Nephron (organoid): ENCODE results near the gene SH3TC1.

Source experiments
- H3K27ac Mint-ChIP-seq, 3 experiments: 2 replicates each; pipeline ENCODE4 v1.8.0; 2020; ENCODE audit warnings: mixed read lengths in 3 of 3, mild to moderate bottlenecking in 2 of 3, moderate library complexity in 1 of 3
- H3K27me3 Mint-ChIP-seq: 2 replicates; pipeline ENCODE4 v1.8.0; 2021; ENCODE audit warnings: low read depth, mild to moderate bottlenecking, moderate library complexity, mixed read lengths
- H3K36me3 Mint-ChIP-seq: 2 replicates; pipeline ENCODE4 v1.8.0; 2020; ENCODE audit warnings: low read depth, mixed read lengths
- H3K4me1 Mint-ChIP-seq: 2 replicates; pipeline ENCODE4 v1.8.0; 2020; ENCODE audit warnings: mixed read lengths
- H3K4me3 Mint-ChIP-seq, 3 experiments: 2 replicates each; pipeline ENCODE4 v1.8.0; 2020; ENCODE audit warnings: mild to moderate bottlenecking in 3 of 3, mixed read lengths in 3 of 3, moderate library complexity in 2 of 3
- H3K9me3 Mint-ChIP-seq: 2 replicates; pipeline ENCODE4 v1.8.0; 2020; ENCODE audit warnings: mixed read lengths
- TF ChIP-seq, protein P1 (sequence below), 3 experiments: fragments of 200-600 bp; sonication (generic); IDR thresholded peaks; one replicate each; pipeline ENCODE4 v1.5.0; 2021; ENCODE audit warnings: antibody characterized with exemption in 3 of 3; ENCODE audit not compliant: unreplicated experiment in 3 of 3

Gene SH3TC1

DNA sequence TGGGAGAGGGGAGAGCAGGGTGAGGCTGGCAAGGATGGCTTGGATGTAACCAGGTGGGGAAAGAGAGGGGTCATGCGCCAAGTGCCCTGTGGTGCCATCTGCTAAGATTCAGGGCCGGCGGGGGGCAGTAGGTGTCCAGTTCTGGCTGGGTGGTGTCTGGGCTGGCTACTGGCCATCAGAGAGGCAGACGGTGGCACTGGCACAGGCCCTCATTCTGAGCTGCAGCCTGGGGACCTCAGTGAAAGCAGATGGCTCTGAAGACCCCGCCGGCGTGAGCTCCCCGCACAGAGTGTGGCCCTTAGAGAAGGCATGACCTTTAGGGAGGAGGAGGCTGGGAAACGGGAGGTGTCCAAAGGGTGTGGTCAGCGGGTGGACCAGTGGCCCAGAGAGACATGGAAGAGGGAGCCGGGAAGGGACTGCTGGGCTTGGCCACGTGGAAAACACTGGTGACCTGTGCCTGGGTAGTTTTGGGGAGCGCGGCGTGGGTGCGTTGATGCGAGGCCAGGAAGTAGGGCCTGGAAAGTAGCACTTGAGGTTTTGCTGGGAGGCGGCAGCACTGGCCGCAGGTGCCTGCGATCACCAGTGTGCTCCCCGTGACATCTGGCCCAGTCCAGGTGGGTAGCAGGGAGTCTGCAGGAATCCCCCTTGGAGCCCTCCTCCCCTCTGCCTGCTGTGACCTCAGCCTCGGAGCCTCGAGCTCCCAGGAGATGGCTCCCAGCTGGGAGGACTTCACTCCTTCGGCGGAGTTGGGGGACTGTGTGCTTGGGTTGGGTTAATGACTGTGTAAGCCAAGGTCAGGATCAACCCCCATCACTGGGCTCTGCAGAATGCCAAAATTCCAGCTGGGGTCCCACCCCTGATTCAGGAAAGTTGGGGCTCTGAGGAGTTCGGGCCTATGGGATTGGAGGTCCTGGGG lies 9.3 kb upstream of the SH3TC1 start:
- H3K27ac Mint-ChIP-seq: peak overlapping the region in 1 of 3 experiments; percentile 6
- no peaks in the 10 kb centered on the region for H3K9me3 Mint-ChIP-seq
- peaks cover 15% of the 10 kb centered on the region for H3K27me3 Mint-ChIP-seq
- no peak overlapping the region for H3K4me3 Mint-ChIP-seq
- TF ChIP-seq, protein P1, sequence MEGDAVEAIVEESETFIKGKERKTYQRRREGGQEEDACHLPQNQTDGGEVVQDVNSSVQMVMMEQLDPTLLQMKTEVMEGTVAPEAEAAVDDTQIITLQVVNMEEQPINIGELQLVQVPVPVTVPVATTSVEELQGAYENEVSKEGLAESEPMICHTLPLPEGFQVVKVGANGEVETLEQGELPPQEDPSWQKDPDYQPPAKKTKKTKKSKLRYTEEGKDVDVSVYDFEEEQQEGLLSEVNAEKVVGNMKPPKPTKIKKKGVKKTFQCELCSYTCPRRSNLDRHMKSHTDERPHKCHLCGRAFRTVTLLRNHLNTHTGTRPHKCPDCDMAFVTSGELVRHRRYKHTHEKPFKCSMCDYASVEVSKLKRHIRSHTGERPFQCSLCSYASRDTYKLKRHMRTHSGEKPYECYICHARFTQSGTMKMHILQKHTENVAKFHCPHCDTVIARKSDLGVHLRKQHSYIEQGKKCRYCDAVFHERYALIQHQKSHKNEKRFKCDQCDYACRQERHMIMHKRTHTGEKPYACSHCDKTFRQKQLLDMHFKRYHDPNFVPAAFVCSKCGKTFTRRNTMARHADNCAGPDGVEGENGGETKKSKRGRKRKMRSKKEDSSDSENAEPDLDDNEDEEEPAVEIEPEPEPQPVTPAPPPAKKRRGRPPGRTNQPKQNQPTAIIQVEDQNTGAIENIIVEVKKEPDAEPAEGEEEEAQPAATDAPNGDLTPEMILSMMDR (IDR thresholded peaks at IDR 0.05; ENCODE audit: unreplicated experiment in 3 of 3): no peak
- no peaks in the 10 kb centered on the region for H3K36me3 Mint-ChIP-seq
- H3K4me1 Mint-ChIP-seq: peaks cover 33% of the 10 kb centered on the region

GRCh38 chr4:8191136-8191747 lies 7.8 kb upstream of the SH3TC1 start:
- peaks cover 21% of the 10 kb centered on the region for H3K4me1 Mint-ChIP-seq

DNA sequence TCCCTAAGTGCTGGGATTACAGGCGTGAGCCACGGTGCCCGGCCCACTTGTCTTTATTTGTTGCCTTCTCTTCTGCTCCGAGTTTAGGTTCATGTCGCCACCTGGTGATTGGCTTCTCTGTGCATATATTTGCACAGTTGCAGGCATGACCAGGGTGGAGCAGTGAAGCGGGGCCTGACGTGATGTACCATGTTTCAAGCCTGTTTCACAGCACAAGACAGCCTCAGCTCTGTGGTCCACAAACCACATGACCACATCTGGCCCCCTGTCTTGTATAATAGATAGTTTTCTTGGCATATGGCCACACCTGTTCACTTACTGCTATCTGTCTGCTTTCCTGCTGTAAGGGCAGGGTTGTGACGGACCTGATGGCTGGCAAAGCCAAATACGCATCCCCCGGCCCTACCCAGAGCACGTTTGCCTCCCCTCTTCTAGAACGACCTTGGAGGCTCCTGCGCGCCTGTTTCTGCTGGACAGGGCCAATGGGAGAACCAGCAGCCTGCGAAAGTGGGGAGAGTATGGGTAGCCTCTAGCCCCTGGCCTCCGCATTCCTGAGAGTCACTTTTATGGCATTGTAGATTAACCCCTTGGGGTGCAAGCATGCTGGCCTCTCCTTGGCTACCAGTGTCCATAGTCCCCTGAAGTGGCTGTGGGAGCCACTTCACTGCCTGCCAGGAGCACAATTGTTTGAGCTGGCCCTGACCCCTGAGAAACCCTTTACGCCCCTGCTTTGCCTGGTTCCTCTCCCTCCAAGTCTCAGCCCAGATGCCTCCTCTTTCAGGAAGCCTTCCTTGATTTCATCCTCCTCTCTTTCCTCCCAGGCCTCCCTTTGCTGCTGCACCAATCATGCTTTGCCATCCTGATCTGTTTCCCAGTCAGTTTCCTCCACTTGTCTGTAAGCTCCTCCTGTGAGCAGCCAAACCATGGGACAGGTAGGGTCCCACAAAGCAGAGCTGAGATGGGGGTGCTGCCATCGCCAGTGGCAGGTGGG lies 6.0 kb upstream of the SH3TC1 start:
- Mint-ChIP-seq H3K36me3 (no peaks in the 10 kb centered on the region), H3K4me1 (peaks cover 23% of the 10 kb centered on the region), H3K27ac (peak overlapping the region; percentile 64 to 85 (median 76)), H3K4me3 (peak overlapping the region in 2 of 3 experiments; percentile 26 to 38), H3K27me3 (peaks cover 8% of the 10 kb centered on the region), H3K9me3 (no peaks in the 10 kb centered on the region)
- TF ChIP-seq, protein P1 (IDR thresholded peaks at IDR 0.05; ENCODE audit: unreplicated experiment in 3 of 3): peak; percentile 13 to 29 (median 26)

More at GRCh38 chr4:8191136-8191747, 7.8 kb upstream of the SH3TC1 start:
- Mint-ChIP-seq H3K4me3 (no peak overlapping the region), H3K9me3 (no peaks in the 10 kb centered on the region), H3K27ac (peak overlapping the region in 2 of 3 experiments; percentile 56 to 70), H3K36me3 (no peaks in the 10 kb centered on the region), H3K27me3 (peaks cover 11% of the 10 kb centered on the region)
- TF ChIP-seq, protein P1 (IDR thresholded peaks at IDR 0.05; ENCODE audit: unreplicated experiment in 3 of 3): no peak

DNA sequence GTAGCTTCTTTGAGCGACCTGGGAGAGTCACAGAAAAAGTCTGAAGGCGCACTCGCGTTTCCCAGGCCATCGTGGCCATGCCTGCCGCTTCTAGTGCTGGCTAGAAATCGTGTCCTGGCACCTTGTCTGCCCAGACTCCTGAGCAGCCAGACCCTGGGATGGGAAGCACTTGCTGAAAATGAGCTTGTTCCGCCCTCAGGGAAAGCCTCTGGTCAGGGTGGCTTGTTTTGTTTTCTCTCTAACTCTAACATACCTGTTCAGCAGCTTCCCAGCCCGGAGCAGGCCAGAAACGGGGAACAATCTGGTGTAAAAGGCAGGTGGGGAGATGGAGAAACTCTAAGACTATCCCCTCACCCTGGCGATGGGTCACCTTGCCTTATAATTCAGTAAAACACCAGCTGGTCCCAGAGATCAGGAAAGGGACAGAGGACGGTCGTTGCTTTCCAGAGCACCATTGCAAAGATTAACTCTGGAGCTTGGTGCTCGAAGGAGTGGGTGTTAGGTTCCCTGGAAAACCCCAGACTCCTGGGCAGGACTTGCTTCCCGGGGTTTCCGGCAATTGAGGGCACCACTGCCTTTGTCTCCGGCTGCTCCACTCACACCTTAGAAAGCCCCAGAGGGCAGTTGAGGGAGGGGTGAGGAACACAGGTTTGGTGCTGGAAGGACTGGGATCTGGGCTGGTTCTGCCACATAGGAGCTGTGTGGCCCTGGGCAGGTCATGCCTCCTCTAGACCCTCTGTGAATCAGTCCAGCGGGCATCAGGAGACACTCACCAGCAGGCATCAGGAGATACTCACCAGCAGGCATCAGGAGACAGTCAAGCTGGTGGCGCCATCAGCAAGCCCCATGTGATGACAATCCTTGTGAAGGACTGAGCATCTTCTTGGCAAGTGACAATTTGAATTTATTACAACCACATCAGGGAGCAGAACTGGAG lies 4.5 kb upstream of the SH3TC1 start:
- no peaks in the 10 kb centered on the region for H3K9me3 Mint-ChIP-seq
- peak overlapping the region in 2 of 3 experiments; percentile 35 to 79 for H3K27ac Mint-ChIP-seq
- TF ChIP-seq, protein P1 (IDR thresholded peaks at IDR 0.05; ENCODE audit: unreplicated experiment in 3 of 3): no peak
- H3K27me3 Mint-ChIP-seq: peaks cover 13% of the 10 kb centered on the region
- no peaks in the 10 kb centered on the region for H3K36me3 Mint-ChIP-seq
- peaks cover 34% of the 10 kb centered on the region for H3K4me1 Mint-ChIP-seq
- H3K4me3 Mint-ChIP-seq: no peak overlapping the region

DNA sequence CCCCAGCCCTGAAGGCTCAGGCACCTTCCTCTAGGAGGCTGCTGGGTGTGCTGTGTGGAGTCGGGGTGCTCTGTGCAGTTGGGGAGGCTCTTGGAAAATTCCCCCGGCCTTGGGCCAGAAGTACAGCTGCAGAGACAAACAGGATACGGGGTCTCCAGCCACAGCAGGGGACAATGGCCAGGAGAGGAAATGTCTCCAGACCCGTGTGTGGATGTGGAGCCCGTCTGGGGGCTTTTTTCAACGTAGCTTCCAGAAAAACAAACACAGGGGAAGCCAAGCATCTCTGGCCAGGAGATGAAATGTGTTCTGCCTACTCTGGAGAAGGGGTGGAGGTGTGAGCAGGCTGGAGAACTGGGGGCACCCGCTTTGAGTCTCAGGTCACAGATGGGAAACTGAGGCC lies 3.7 kb upstream of the SH3TC1 start:
- H3K9me3 Mint-ChIP-seq: no peaks in the 10 kb centered on the region
- TF ChIP-seq, protein P1 (IDR thresholded peaks at IDR 0.05; ENCODE audit: unreplicated experiment in 3 of 3): no peak
- H3K36me3 Mint-ChIP-seq: no peaks in the 10 kb centered on the region
- H3K4me3 Mint-ChIP-seq: no peak overlapping the region
- H3K4me1 Mint-ChIP-seq: peaks cover 37% of the 10 kb centered on the region
- peak overlapping the region in 1 of 3 experiments; percentile 79 for H3K27ac Mint-ChIP-seq
- H3K27me3 Mint-ChIP-seq: peaks cover 13% of the 10 kb centered on the region
